DOHH2 (cell line): ENCODE measurements around the gene ZCWPW1.

Source experiments
- H3F3A ChIP-seq: fragments of 200-600 bp; sonication (generic), shearing (Covaris generic); 2 replicates; pipeline ENCODE4 v1.6.0; 2016; ENCODE audit warnings: antibody characterized with exemption, mild to moderate bottlenecking; ENCODE audit not compliant: control insufficient read depth, insufficient read depth
- H3K27ac ChIP-seq: fragments of 200-600 bp; sonication (generic); 2 replicates; pipeline ENCODE4 v1.5.1; 2014; ENCODE audit warnings: low read depth, mild to moderate bottlenecking, low read length, moderate library complexity
- H3K27me3 ChIP-seq: fragments of 200-600 bp; sonication (generic); 2 replicates; pipeline ENCODE4 v1.6.1; 2014; ENCODE audit warnings: mild to moderate bottlenecking, low read length, mixed read lengths; ENCODE audit not compliant: control insufficient read depth
- H3K36me3 ChIP-seq: fragments of 200-600 bp; sonication (generic); 2 replicates; pipeline ENCODE4 v1.6.1; 2014; ENCODE audit warnings: mild to moderate bottlenecking, low read length, moderate library complexity, mixed read lengths; ENCODE audit not compliant: control insufficient read depth
- H3K4me1 ChIP-seq: fragments of 200-600 bp; sonication (generic); 2 replicates; pipeline ENCODE4 v1.6.1; 2014; ENCODE audit warnings: mild to moderate bottlenecking, low read length, mixed read lengths; ENCODE audit not compliant: control insufficient read depth
- H3K4me2 ChIP-seq: fragments of 200-600 bp; sonication (generic); 2 replicates; pipeline ENCODE4 v1.6.0; 2014; ENCODE audit warnings: mild to moderate bottlenecking, low read length, moderate library complexity
- H3K4me3 ChIP-seq: fragments of 200-600 bp; sonication (generic); 2 replicates; pipeline ENCODE4 v1.5.1; 2014; ENCODE audit warnings: mild to moderate bottlenecking, low read length, mixed read lengths
- H3K79me2 ChIP-seq: fragments of 200-600 bp; sonication (generic); 2 replicates; pipeline ENCODE4 v1.6.1; 2014; ENCODE audit warnings: mild to moderate bottlenecking, low read length, mixed read lengths; ENCODE audit not compliant: control insufficient read depth
- H3K9me2 ChIP-seq: fragments of 200-600 bp; sonication (generic); replicated peaks from 2 replicates; pipeline ENCODE4 v1.6.1; 2014; ENCODE audit warnings: mild to moderate bottlenecking, low read length, mixed read lengths; ENCODE audit not compliant: control insufficient read depth
- H3K9me3 ChIP-seq: fragments of 200-600 bp; sonication (generic); 2 replicates; pipeline ENCODE4 v1.6.1; 2014; ENCODE audit warnings: antibody characterized with exemption, low read length, mixed read lengths; ENCODE audit not compliant: control insufficient read depth, insufficient read depth
- H4K20me1 ChIP-seq: fragments of 200-600 bp; sonication (generic); 2 replicates; pipeline ENCODE4 v1.6.0; 2014; ENCODE audit warnings: low read depth, mild to moderate bottlenecking, antibody characterized with exemption, low read length, moderate library complexity; ENCODE audit not compliant: control insufficient read depth, insufficient read depth
- EZH2phosphoT487 ChIP-seq: fragments of 200-600 bp; sonication (generic); IDR thresholded peaks from 2 replicates; pipeline ENCODE4 v1.6.1; 2017; ENCODE audit warnings: borderline replicate concordance, mild to moderate bottlenecking, antibody characterized with exemption, low read length, moderate library complexity, mixed read lengths
- TF ChIP-seq, protein P1 (sequence below): fragments of 200-600 bp; sonication (generic); IDR thresholded peaks from one replicate; pipeline ENCODE4 v1.5.1; 2014; ENCODE audit warnings: antibody characterized with exemption, mild to moderate bottlenecking, low read depth, low read length; ENCODE audit not compliant: poor library complexity, severe bottlenecking

Gene ZCWPW1

DNA sequence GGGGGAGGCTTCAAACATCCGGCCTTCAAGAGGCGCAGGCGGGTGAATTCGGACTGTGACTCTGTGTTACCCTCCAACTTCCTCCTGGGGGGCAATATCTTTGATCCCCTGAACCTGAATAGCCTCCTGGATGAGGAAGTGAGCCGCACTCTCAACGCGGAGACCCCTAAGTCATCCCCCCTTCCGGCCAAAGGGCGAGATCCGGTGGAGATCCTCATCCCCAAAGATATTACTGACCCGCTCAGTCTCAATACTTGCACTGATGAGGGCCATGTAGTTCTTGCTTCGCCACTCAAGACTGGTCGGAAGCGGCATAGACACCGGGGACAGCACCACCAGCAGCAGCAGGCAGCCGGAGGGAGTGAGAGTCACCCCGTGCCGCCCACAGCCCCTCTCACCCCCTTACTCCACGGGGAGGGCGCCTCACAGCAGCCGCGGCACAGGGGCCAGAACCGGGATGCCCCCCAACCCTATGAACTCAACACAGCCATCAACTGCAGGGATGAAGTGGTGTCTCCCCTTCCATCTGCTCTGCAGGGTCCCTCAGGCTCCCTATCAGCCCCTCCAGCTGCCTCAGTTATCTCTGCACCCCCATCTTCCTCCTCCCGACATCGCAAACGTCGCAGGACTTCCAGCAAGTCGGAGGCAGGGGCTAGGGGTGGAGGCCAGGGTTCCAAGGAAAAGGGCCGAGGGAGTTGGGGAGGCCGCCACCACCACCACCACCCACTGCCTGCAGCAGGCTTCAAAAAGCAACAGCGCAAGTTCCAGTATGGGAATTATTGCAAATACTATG lies 2.2 kb upstream of the ZCWPW1 start:
- H3K36me3 ChIP-seq: peaks cover 59% of the 10 kb centered on the region

DNA sequence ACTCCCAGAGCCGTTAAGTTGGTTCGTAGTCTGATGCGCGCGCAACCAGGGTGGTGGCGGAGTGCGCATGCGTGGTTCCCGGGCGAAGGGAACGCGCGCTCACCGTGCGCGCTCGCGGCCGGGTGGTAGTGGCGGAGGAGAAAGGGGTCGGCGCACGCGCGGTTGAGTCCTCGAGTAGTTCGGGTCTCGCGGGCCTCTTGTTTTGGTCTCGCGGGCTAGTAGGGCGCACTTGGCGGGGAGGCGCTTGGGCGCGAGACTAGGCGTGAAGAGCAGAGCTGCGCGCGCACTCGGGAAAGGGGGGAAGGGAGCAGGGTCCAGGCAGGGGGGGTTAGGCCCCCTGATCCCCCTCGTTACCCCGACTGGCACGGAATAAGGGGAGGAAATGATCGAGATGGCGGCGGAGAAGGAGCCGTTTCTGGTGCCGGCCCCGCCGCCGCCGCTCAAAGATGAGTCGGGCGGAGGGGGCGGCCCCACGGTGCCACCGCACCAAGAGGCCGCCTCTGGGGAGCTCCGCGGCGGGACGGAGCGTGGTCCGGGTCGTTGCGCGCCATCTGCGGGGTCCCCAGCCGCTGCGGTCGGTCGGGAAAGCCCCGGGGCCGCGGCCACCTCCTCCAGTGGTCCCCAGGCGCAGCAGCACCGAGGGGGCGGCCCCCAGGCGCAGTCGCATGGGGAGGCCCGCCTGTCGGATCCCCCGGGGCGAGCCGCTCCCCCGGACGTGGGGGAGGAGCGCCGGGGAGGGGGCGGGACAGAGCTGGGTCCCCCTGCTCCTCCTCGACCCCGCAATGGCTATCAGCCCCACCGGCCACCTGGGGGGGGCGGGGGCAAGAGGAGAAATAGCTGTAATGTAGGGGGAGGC lies 1.4 kb upstream of the ZCWPW1 start, which contains the start of gene MEPCE:
MEPCE (plus strand) TSS at position 195 of the 856 bp plus-strand sequence; CDS start at position 383, 188 bp downstream.
- TF ChIP-seq, protein P1, sequence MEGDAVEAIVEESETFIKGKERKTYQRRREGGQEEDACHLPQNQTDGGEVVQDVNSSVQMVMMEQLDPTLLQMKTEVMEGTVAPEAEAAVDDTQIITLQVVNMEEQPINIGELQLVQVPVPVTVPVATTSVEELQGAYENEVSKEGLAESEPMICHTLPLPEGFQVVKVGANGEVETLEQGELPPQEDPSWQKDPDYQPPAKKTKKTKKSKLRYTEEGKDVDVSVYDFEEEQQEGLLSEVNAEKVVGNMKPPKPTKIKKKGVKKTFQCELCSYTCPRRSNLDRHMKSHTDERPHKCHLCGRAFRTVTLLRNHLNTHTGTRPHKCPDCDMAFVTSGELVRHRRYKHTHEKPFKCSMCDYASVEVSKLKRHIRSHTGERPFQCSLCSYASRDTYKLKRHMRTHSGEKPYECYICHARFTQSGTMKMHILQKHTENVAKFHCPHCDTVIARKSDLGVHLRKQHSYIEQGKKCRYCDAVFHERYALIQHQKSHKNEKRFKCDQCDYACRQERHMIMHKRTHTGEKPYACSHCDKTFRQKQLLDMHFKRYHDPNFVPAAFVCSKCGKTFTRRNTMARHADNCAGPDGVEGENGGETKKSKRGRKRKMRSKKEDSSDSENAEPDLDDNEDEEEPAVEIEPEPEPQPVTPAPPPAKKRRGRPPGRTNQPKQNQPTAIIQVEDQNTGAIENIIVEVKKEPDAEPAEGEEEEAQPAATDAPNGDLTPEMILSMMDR: no peak
- TF ChIP-seq EZH2phosphoT487: no peak
- Histone ChIP-seq H3K4me1 (peaks cover 51% of the 10 kb centered on the region), H3K27me3 (no peaks in the 10 kb centered on the region), H3K36me3 (peaks cover 51% of the 10 kb centered on the region), H4K20me1 (peaks cover 11% of the 10 kb centered on the region; the same call in 1 of the 2 replicates), H3F3A (peaks cover 52% of the 10 kb centered on the region), H3K9me3 (peaks cover 5% of the 10 kb centered on the region), H3K79me2 (peaks cover 52% of the 10 kb centered on the region), H3K9me2 (no peaks in the 10 kb centered on the region), H3K4me2 (peak within 1 kb of the TSS; percentile 83), H3K4me3 (peak within 1 kb of the TSS; percentile 77), H3K27ac (peak within 1 kb of the TSS; percentile 89)

More for the DNA sequence above, 2.2 kb upstream of the ZCWPW1 start:
- H3K27ac ChIP-seq: peak overlapping the region; percentile 89
- H3K9me3 ChIP-seq: peaks cover 5% of the 10 kb centered on the region
- H3K4me3 ChIP-seq: peak overlapping the region; percentile 77
- peak overlapping the region; percentile 83 for H3K4me2 ChIP-seq
- H3F3A ChIP-seq: peaks cover 49% of the 10 kb centered on the region
- peaks cover 55% of the 10 kb centered on the region for H3K4me1 ChIP-seq
- no peaks in the 10 kb centered on the region for H3K9me2 ChIP-seq
- TF ChIP-seq, protein P1: no peak
- no peak for TF ChIP-seq EZH2phosphoT487
- H3K27me3 ChIP-seq: no peaks in the 10 kb centered on the region
- H4K20me1 ChIP-seq: peaks cover 11% of the 10 kb centered on the region; the same call in 1 of the 2 replicates
- H3K79me2 ChIP-seq: peaks cover 61% of the 10 kb centered on the region

DNA sequence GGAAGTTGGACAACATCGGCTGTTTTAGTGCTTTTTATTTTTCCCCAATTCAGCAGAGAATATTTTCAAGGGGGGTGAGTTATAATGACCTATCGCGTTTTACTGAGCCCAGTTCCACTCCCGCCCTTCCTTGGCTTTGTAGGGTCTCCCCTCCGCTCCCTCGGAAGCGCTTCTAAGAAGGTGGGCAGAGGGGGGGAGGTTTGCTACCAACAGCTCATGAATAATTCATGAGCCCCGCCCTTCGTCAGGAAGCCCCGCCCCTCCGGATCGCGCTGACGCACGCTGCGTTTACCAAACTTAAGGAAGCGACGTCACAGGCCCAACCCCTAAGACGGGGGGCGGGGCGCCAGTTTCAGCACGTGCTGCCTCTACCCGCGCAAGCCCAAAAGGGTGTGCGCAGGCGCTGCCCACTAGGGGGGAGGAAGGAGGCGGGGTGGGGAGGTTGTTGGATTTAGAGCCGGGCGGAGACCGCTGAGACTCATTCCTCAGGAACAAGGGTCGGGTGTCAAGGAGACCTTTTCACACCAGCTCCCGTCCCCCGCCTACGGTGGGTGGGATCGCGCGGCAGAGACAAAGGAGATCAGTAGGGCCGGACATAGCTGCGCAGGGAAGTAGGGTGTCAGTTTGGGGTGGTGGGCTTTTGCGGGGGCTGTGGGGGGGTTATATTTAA lies 599 bp upstream of the ZCWPW1 start:
- Histone ChIP-seq H3K79me2 (peaks cover 45% of the 10 kb centered on the region), H3K27ac (peak overlapping the region; percentile 89), H3K4me2 (peak overlapping the region; percentile 83), H3K27me3 (no peaks in the 10 kb centered on the region), H3K4me3 (peak overlapping the region; percentile 77), H3K36me3 (peaks cover 43% of the 10 kb centered on the region), H3K9me2 (no peaks in the 10 kb centered on the region), H3K9me3 (peaks cover 5% of the 10 kb centered on the region), H4K20me1 (peaks cover 11% of the 10 kb centered on the region; the same call in 1 of the 2 replicates), H3K4me1 (peaks cover 43% of the 10 kb centered on the region), H3F3A (peaks cover 46% of the 10 kb centered on the region)
- TF ChIP-seq, protein P1: peak; percentile 13
- TF ChIP-seq EZH2phosphoT487: no peak
